ENCODE measurements around the gene PTGR2.

- TF ChIP-seq CTCF (IDR thresholded peaks at IDR 0.05) (no peak), POLR2A (IDR thresholded peaks at IDR 0.05) (no peak)
Observed at GRCh38 chr14:73896521-73896920, 44.9 kb downstream of the PTGR2 start.
